Naive B cell (primary cell): ENCODE measurements around the gene OST4. TPM values are rescaled to one million over a fixed set of nuclear protein-coding genes. Genes with fewer than 3 reads are reported as not detected.

Experiments
- ATAC-seq, 2 donors: fragments of 150-1000 bp; cut with Tn5 transposase; 2 replicates each; pipeline ENCODE4 v1.10.0; 2021; ENCODE audit warnings: low read depth in 2 of 2, mild to moderate bottlenecking in 2 of 2, moderate library complexity in 2 of 2
- DNase-seq: peaks from one replicate; pipeline ENCODE4 v3.0.0; 2022
- H3K27ac Mint-ChIP-seq, 6 donors: one replicate each; pipeline ENCODE4 v1.8.0; 2020 to 2022; ENCODE audit warnings: mild to moderate bottlenecking in 6 of 6, mixed read lengths in 6 of 6, moderate library complexity in 5 of 6, inconsistent platforms in 2 of 6
- H3K27me3 Mint-ChIP-seq, 3 donors: one replicate each; pipeline ENCODE4 v1.8.0; 2021 to 2022; ENCODE audit warnings: mixed read lengths in 3 of 3, mild to moderate bottlenecking in 1 of 3
- H3K36me3 Mint-ChIP-seq, 2 donors: one replicate each; pipeline ENCODE4 v1.8.0; 2020 to 2022; ENCODE audit warnings: mixed read lengths in 2 of 2, inconsistent platforms in 1 of 2, mild to moderate bottlenecking in 1 of 2
- H3K4me1 Mint-ChIP-seq, 3 donors: one replicate each; pipeline ENCODE4 v1.8.0; 2020 to 2022; ENCODE audit warnings: mixed read lengths in 3 of 3, inconsistent platforms in 1 of 3, mild to moderate bottlenecking in 1 of 3, moderate library complexity in 1 of 3
- H3K4me3 Mint-ChIP-seq, 8 donors: one replicate each; pipeline ENCODE4 v1.8.0; 2020 to 2022; ENCODE audit warnings: mild to moderate bottlenecking in 8 of 8, mixed read lengths in 8 of 8, moderate library complexity in 8 of 8, inconsistent platforms in 2 of 8
- H3K9me3 Mint-ChIP-seq, 7 donors: one replicate each; pipeline ENCODE4 v1.8.0; 2020 to 2022; ENCODE audit warnings: mixed read lengths in 7 of 7, mild to moderate bottlenecking in 5 of 7, inconsistent platforms in 2 of 7, moderate library complexity in 1 of 7
- polyA plus RNA-seq, 6 donors: library from polyadenylated mRNA; unstranded; fragments of 300-500 nt; fragmentation: Illumina TruSeq; gene quantifications; one replicate each; pipeline ENCODE4 v1.2.3, GENCODE V29; 2021; ENCODE audit warnings: low read depth in 6 of 6

The OST4 gene
- polyA plus RNA-seq, 6 donors from 2014 or later = 594 to 733 (median 606) TPM

- no peak for DNase-seq
- no peaks in the 10 kb centered on the region for H3K9me3 Mint-ChIP-seq
- no peaks in the 10 kb centered on the region for H3K36me3 Mint-ChIP-seq
- no peaks in the 10 kb centered on the region for H3K27me3 Mint-ChIP-seq
- H3K4me1 Mint-ChIP-seq = peaks cover 3 to 12% (median 10%) of the 10 kb centered on the region in 3 donors
- no peak overlapping the region for H3K27ac Mint-ChIP-seq
- no peak for ATAC-seq
- H3K4me3 Mint-ChIP-seq = peak overlapping the region in 5 of 8 donors; percentile 30 to 84 (median 55)
These were observed 17.2 kb upstream of the OST4 start for GRCh38 chr2:27088634-27089033.

GRCh38 chr2:27087823-27088410, 16.5 kb upstream of the OST4 start:
- H3K27ac Mint-ChIP-seq = no peak overlapping the region
- H3K4me3 Mint-ChIP-seq = peak overlapping the region in 6 of 8 donors; percentile 56 to 88 (median 82)
- H3K27me3 Mint-ChIP-seq = no peaks in the 10 kb centered on the region
- ATAC-seq = no peak
- no peaks in the 10 kb centered on the region for H3K36me3 Mint-ChIP-seq
- no peaks in the 10 kb centered on the region for H3K9me3 Mint-ChIP-seq
- peaks cover 6 to 12% (median 10%) of the 10 kb centered on the region in 3 donors for H3K4me1 Mint-ChIP-seq
- DNase-seq = no peak

- DNase-seq (no peak), ATAC-seq (no peak)
- Mint-ChIP-seq H3K4me3 (peak within 1 kb of the TSS; percentile 81 to 92 (median 87)), H3K36me3 (no peaks in the 10 kb centered on the region), H3K4me1 (peaks cover 6 to 12% (median 10%) of the 10 kb centered on the region in 3 donors), H3K27ac (peak within 1 kb of the TSS; percentile 67 to 92 (median 84)), H3K27me3 (no peaks in the 10 kb centered on the region), H3K9me3 (no peaks in the 10 kb centered on the region)
These were observed 15.5 kb upstream of the OST4 start, which contains the start of gene KHK for GRCh38 chr2:27086724-27087593. Gene KHK, plus strand, starts transcription at chr2:27086772. Its CDS starts 488 bp downstream, at chr2:27087260.

GRCh38 chr2:27086090-27086723, 14.8 kb upstream of the OST4 start:
- Mint-ChIP-seq H3K4me3 (peak overlapping the region; percentile 81 to 92 (median 87)), H3K9me3 (no peaks in the 10 kb centered on the region), H3K4me1 (peaks cover 12 to 18% (median 16%) of the 10 kb centered on the region in 3 donors), H3K27me3 (no peaks in the 10 kb centered on the region), H3K36me3 (no peaks in the 10 kb centered on the region), H3K27ac (peak overlapping the region; percentile 67 to 92 (median 84))
- DNase-seq = peak; percentile 99
- ATAC-seq = peak; percentile 91 to 92

DNA sequence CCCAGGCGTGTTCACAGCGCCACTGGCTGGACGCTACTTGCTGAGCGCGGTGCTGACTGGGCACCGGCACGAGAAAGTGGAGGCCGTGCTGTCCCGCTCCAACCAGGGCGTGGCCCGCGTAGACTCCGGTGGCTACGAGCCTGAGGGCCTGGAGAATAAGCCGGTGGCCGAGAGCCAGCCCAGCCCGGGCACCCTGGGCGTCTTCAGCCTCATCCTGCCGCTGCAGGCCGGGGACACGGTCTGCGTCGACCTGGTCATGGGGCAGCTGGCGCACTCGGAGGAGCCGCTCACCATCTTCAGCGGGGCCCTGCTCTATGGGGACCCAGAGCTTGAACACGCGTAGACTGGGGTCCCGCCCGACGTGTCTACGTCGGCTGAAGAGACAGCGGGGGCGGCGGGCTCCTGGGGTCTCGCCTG, 14.2 kb upstream of the OST4 start:
- ATAC-seq = no peak
- DNase-seq = no peak
- H3K27me3 Mint-ChIP-seq = no peaks in the 10 kb centered on the region

DNA sequence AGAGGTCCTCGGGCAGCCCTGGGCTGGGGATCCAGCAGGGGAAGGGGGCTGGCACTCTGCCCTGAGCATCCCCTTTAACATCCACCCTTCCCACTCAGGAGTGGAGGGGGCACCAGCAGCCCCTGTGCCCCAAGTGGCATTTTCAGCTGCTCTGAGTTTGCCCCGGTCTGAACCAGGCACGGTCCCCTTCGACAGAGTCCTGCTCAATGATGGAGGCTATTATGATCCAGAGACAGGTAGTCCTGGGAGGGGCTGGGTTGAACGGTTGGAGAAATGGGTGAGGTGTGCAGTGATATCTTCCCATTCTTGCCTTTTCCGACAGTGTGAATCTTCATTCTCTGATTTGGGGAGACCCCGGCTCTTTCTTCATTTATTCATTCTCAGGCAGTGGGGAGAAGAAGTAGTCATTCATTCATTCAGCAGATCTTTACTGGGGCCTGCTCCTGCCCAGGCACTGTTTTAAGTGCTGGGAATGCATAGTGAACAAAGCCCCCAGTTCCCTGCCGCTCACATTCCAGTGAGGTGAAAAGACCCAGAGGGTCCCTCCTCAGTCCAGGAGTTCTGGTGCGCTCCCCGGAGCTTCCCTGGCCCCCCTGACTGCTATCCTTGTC, 13.7 kb upstream of the OST4 start:
- ATAC-seq (no peak), DNase-seq (no peak)
- Mint-ChIP-seq H3K36me3 (no peaks in the 10 kb centered on the region), H3K9me3 (no peaks in the 10 kb centered on the region), H3K4me3 (peak overlapping the region; percentile 72 to 90 (median 82)), H3K27ac (peak overlapping the region in 4 of 6 donors; percentile 39 to 73 (median 65)), H3K4me1 (peaks cover 19 to 25% (median 23%) of the 10 kb centered on the region in 3 donors), H3K27me3 (peaks cover 0 to under 1% (median 0%) of the 10 kb centered on the region in 3 donors)

More for the DNA sequence above, 14.2 kb upstream of the OST4 start:
- Mint-ChIP-seq H3K36me3 (no peaks in the 10 kb centered on the region), H3K4me1 (peaks cover 18 to 23% (median 21%) of the 10 kb centered on the region in 3 donors), H3K9me3 (no peaks in the 10 kb centered on the region), H3K4me3 (peak overlapping the region; percentile 72 to 90 (median 82)), H3K27ac (peak overlapping the region in 4 of 6 donors; percentile 38 to 79 (median 56))

GRCh38 chr2:27084297-27085061, 13.0 kb upstream of the OST4 start:
- no peak for ATAC-seq
- no peak for DNase-seq
- no peaks in the 10 kb centered on the region for H3K9me3 Mint-ChIP-seq
- peaks cover 0 to 6% (median 0%) of the 10 kb centered on the region in 3 donors for H3K27me3 Mint-ChIP-seq
- H3K36me3 Mint-ChIP-seq = no peaks in the 10 kb centered on the region
- peaks cover 22 to 30% (median 23%) of the 10 kb centered on the region in 3 donors for H3K4me1 Mint-ChIP-seq
- H3K4me3 Mint-ChIP-seq = peak overlapping the region in 7 of 8 donors; percentile 27 to 90 (median 81)
- H3K27ac Mint-ChIP-seq = no peak overlapping the region

- Mint-ChIP-seq H3K4me1 (peaks cover 23 to 30% (median 23%) of the 10 kb centered on the region in 3 donors), H3K9me3 (no peaks in the 10 kb centered on the region), H3K36me3 (no peaks in the 10 kb centered on the region), H3K27me3 (peaks cover 0 to 8% (median 0%) of the 10 kb centered on the region in 3 donors), H3K27ac (peak overlapping the region in 1 of 6 donors; percentile 67), H3K4me3 (peak overlapping the region in 2 of 8 donors; percentile 36 to 84)
- ATAC-seq (no peak), DNase-seq (no peak)
These were observed 12.2 kb upstream of the OST4 start for GRCh38 chr2:27083410-27084296.

DNA sequence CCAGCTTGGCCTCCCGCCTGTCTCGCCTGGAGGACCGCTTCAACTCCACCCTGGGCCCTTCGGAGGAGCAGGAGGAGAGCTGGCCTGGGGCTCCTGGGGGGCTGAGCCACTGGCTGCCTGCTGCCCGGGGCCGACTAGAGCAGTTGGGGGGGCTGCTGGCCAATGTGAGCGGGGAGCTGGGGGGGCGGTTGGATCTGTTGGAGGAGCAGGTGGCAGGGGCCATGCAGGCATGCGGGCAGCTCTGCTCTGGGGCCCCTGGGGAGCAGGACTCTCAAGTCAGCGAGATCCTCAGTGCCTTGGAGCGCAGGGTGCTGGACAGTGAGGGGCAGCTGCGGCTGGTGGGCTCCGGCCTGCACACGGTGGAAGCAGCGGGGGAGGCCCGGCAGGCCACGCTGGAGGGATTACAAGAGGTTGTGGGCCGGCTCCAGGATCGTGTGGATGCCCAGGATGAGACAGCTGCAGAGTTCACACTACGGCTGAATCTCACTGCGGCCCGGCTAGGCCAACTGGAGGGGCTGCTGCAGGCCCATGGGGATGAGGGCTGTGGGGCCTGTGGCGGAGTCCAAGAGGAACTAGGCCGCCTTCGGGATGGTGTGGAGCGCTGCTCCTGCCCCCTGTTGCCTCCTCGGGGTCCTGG, 11.4 kb upstream of the OST4 start:
- Mint-ChIP-seq H3K4me1 (peaks cover 21 to 37% (median 27%) of the 10 kb centered on the region in 3 donors), H3K27ac (no peak overlapping the region), H3K4me3 (peak overlapping the region in 1 of 8 donors; percentile 29), H3K9me3 (no peaks in the 10 kb centered on the region), H3K36me3 (no peaks in the 10 kb centered on the region), H3K27me3 (peaks cover 0 to 12% (median 0%) of the 10 kb centered on the region in 3 donors)
- DNase-seq (no peak), ATAC-seq (no peak)

- no peak for ATAC-seq
- Mint-ChIP-seq H3K36me3 (no peaks in the 10 kb centered on the region), H3K4me3 (peak overlapping the region in 3 of 8 donors; percentile 83 to 86 (median 84)), H3K9me3 (no peaks in the 10 kb centered on the region), H3K27me3 (peaks cover 0 to 12% (median 0%) of the 10 kb centered on the region in 3 donors), H3K27ac (peak overlapping the region in 2 of 6 donors; percentile 93 to 95), H3K4me1 (peaks cover 25 to 42% (median 33%) of the 10 kb centered on the region in 3 donors)
- no peak for DNase-seq
These were observed 10.7 kb upstream of the OST4 start for GRCh38 chr2:27081984-27082772.

GRCh38 chr2:27080603-27080936, 9.1 kb upstream of the OST4 start:
- Mint-ChIP-seq H3K36me3 (no peaks in the 10 kb centered on the region), H3K4me3 (peak overlapping the region in 3 of 8 donors; percentile 54 to 86 (median 83)), H3K4me1 (peaks cover 33 to 43% (median 38%) of the 10 kb centered on the region in 3 donors), H3K27ac (peak overlapping the region in 2 of 6 donors; percentile 81 to 92), H3K27me3 (peaks cover 0 to 12% (median 0%) of the 10 kb centered on the region in 3 donors), H3K9me3 (no peaks in the 10 kb centered on the region)
- no peak for ATAC-seq
- no peak for DNase-seq
